Immature natural killer cell (primary cell): ENCODE measurements around the gene FAM149A. TPM values are rescaled to one million over a fixed set of nuclear protein-coding genes. Genes with fewer than 3 reads are reported as not detected.
A peak's percentile ranks its signal among the peaks of the same experiment; 100 is the strongest.

Experiments
- DNase-seq, 3 donors: peaks; one replicate each; pipeline ENCODE4 v3.0.0; 2022; ENCODE audit warnings: mixed read lengths in 1 of 3
- H3K27ac Mint-ChIP-seq, 6 donors: one replicate each; pipeline ENCODE4 v1.8.0; 2020; ENCODE audit warnings: mixed read lengths in 6 of 6, mild to moderate bottlenecking in 5 of 6, inconsistent platforms in 4 of 6, moderate library complexity in 3 of 6
- H3K27me3 Mint-ChIP-seq, 3 donors: one replicate each; pipeline ENCODE4 v1.8.0; 2020 to 2021; ENCODE audit warnings: low read depth in 3 of 3, mild to moderate bottlenecking in 3 of 3, mixed read lengths in 3 of 3, moderate library complexity in 3 of 3, inconsistent platforms in 1 of 3
- H3K36me3 Mint-ChIP-seq, 3 donors: one replicate each; pipeline ENCODE4 v1.8.0; 2020; ENCODE audit warnings: mixed read lengths in 3 of 3, inconsistent platforms in 2 of 3, mild to moderate bottlenecking in 2 of 3
- H3K4me1 Mint-ChIP-seq, 2 donors: one replicate each; pipeline ENCODE4 v1.8.0; 2020; ENCODE audit warnings: inconsistent platforms in 2 of 2, mild to moderate bottlenecking in 2 of 2, mixed read lengths in 2 of 2, moderate library complexity in 1 of 2
- H3K4me3 Mint-ChIP-seq, 5 donors: one replicate each; pipeline ENCODE4 v1.8.0; 2020; ENCODE audit warnings: mild to moderate bottlenecking in 5 of 5, mixed read lengths in 5 of 5, inconsistent platforms in 3 of 5, moderate library complexity in 3 of 5
- H3K9me3 Mint-ChIP-seq, 6 donors: one replicate each; pipeline ENCODE4 v1.8.0; 2020; ENCODE audit warnings: mild to moderate bottlenecking in 6 of 6, mixed read lengths in 6 of 6, inconsistent platforms in 4 of 6, moderate library complexity in 3 of 6
- polyA plus RNA-seq, 3 donors: library from polyadenylated mRNA; unstranded; fragments of 300-500 nt; fragmentation: Illumina TruSeq; gene quantifications; one replicate each; pipeline ENCODE4 v1.2.3, GENCODE V29; 2021

Gene FAM149A
- not detected for polyA plus RNA-seq

GRCh38 chr4:186104114-186104889 lies at the start of gene FAM149A:
TSS of gene FAM149A (plus strand) at chr4:186104704.
- Mint-ChIP-seq H3K4me1 (peaks cover 6 to 15% of the 10 kb centered on the region in 2 donors), H3K9me3 (no peaks in the 10 kb centered on the region), H3K36me3 (no peaks in the 10 kb centered on the region), H3K27ac (peak within 1 kb of the TSS in 1 of 6 donors; percentile 62), H3K4me3 (peak within 1 kb of the TSS; percentile 75 to 85 (median 82)), H3K27me3 (peaks cover 13 to 41% (median 33%) of the 10 kb centered on the region in 3 donors)
- peak in 2 of 3 donors; percentile 17 to 26 for DNase-seq

GRCh38 chr4:186058253-186058979 lies 46.1 kb upstream of the FAM149A start:
- Mint-ChIP-seq H3K27ac (peak overlapping the region; percentile 53 to 87 (median 74)), H3K4me1 (peaks cover 26 to 33% of the 10 kb centered on the region in 2 donors), H3K27me3 (peaks cover 2 to 6% (median 6%) of the 10 kb centered on the region in 3 donors), H3K4me3 (peak overlapping the region; percentile 44 to 76 (median 70)), H3K9me3 (peaks cover 0 to 5% (median under 1%) of the 10 kb centered on the region in 6 donors), H3K36me3 (peaks cover 0 to 8% (median 0%) of the 10 kb centered on the region in 3 donors)
- DNase-seq, result peak; percentile 63 to 71 (median 69)

- Mint-ChIP-seq H3K36me3 (peaks cover 0 to 8% (median 0%) of the 10 kb centered on the region in 3 donors), H3K4me1 (peaks cover 26 to 33% of the 10 kb centered on the region in 2 donors), H3K27ac (peak overlapping the region; percentile 53 to 87 (median 74)), H3K4me3 (peak overlapping the region; percentile 44 to 76 (median 70)), H3K9me3 (peaks cover 0 to 5% (median under 1%) of the 10 kb centered on the region in 6 donors), H3K27me3 (peaks cover 2 to 6% (median 6%) of the 10 kb centered on the region in 3 donors)
- DNase-seq, result no peak
These were observed 45.6 kb upstream of the FAM149A start for GRCh38 chr4:186058980-186059316.

GRCh38 chr4:186061921-186062320 lies 42.6 kb upstream of the FAM149A start:
- H3K4me1 Mint-ChIP-seq, result peaks cover 26 to 33% of the 10 kb centered on the region in 2 donors
- peaks cover 0 to 5% (median under 1%) of the 10 kb centered on the region in 6 donors for H3K9me3 Mint-ChIP-seq
- peaks cover 2 to 6% (median 2%) of the 10 kb centered on the region in 3 donors for H3K27me3 Mint-ChIP-seq
- H3K36me3 Mint-ChIP-seq, result peaks cover 0 to 8% (median 0%) of the 10 kb centered on the region in 3 donors
- H3K4me3 Mint-ChIP-seq, result no peak overlapping the region
- no peak overlapping the region for H3K27ac Mint-ChIP-seq
- DNase-seq, result no peak

- Mint-ChIP-seq H3K9me3 (no peaks in the 10 kb centered on the region), H3K4me1 (peaks cover 25 to 33% of the 10 kb centered on the region in 2 donors), H3K27me3 (no peaks in the 10 kb centered on the region), H3K27ac (peak overlapping the region in 4 of 6 donors; percentile 13 to 88 (median 68)), H3K36me3 (no peaks in the 10 kb centered on the region), H3K4me3 (peak overlapping the region; percentile 79 to 98 (median 83))
- peak; percentile 23 to 51 (median 39) for DNase-seq
These were observed 36.6 kb upstream of the FAM149A start for GRCh38 chr4:186067757-186068385.

- peaks cover 25 to 37% of the 10 kb centered on the region in 2 donors for H3K4me1 Mint-ChIP-seq
- no peaks in the 10 kb centered on the region for H3K36me3 Mint-ChIP-seq
- peak within 1 kb of the TSS; percentile 79 to 98 (median 83) for H3K4me3 Mint-ChIP-seq
- DNase-seq, result peak; percentile 35 to 47 (median 42)
- H3K27ac Mint-ChIP-seq, result peak within 1 kb of the TSS; percentile 62 to 88 (median 72)
- no peaks in the 10 kb centered on the region for H3K9me3 Mint-ChIP-seq
- no peaks in the 10 kb centered on the region for H3K27me3 Mint-ChIP-seq
These were observed 35.7 kb upstream of the FAM149A start, which contains the start of gene TLR3 for GRCh38 chr4:186068581-186069348. TSS of gene TLR3 (plus strand) at chr4:186069156. CDS start at chr4:186076620, 7,464 bp downstream.

GRCh38 chr4:186069729-186070128 lies 34.8 kb upstream of the FAM149A start:
- H3K27ac Mint-ChIP-seq, result peak overlapping the region; percentile 46 to 85 (median 69)
- peak overlapping the region; percentile 79 to 98 (median 83) for H3K4me3 Mint-ChIP-seq
- H3K9me3 Mint-ChIP-seq, result no peaks in the 10 kb centered on the region
- peaks cover 25 to 37% of the 10 kb centered on the region in 2 donors for H3K4me1 Mint-ChIP-seq
- DNase-seq, result no peak
- H3K36me3 Mint-ChIP-seq, result no peaks in the 10 kb centered on the region
- no peaks in the 10 kb centered on the region for H3K27me3 Mint-ChIP-seq

GRCh38 chr4:186072516-186072915 lies 32.0 kb upstream of the FAM149A start:
- Mint-ChIP-seq H3K9me3 (no peaks in the 10 kb centered on the region), H3K36me3 (peaks cover 0 to 8% (median 2%) of the 10 kb centered on the region in 3 donors), H3K27me3 (no peaks in the 10 kb centered on the region), H3K27ac (no peak overlapping the region), H3K4me1 (peaks cover 25 to 33% of the 10 kb centered on the region in 2 donors), H3K4me3 (no peak overlapping the region)
- no peak for DNase-seq

GRCh38 chr4:186074189-186074588 lies 30.3 kb upstream of the FAM149A start:
- peaks cover 5 to 15% (median 8%) of the 10 kb centered on the region in 3 donors for H3K36me3 Mint-ChIP-seq
- no peak overlapping the region for H3K27ac Mint-ChIP-seq
- no peaks in the 10 kb centered on the region for H3K9me3 Mint-ChIP-seq
- no peaks in the 10 kb centered on the region for H3K27me3 Mint-ChIP-seq
- no peak overlapping the region for H3K4me3 Mint-ChIP-seq
- no peak for DNase-seq
- peaks cover 12 to 17% of the 10 kb centered on the region in 2 donors for H3K4me1 Mint-ChIP-seq

- Mint-ChIP-seq H3K36me3 (peaks cover 27 to 38% (median 32%) of the 10 kb centered on the region in 3 donors), H3K9me3 (no peaks in the 10 kb centered on the region), H3K27me3 (peaks cover 0 to 2% (median 0%) of the 10 kb centered on the region in 3 donors), H3K4me3 (no peak overlapping the region), H3K27ac (no peak overlapping the region), H3K4me1 (no peaks in the 10 kb centered on the region)
- DNase-seq, result no peak
These were observed 25.4 kb upstream of the FAM149A start for GRCh38 chr4:186078981-186079638.

- Mint-ChIP-seq H3K36me3 (peaks cover 27 to 38% (median 32%) of the 10 kb centered on the region in 3 donors), H3K9me3 (no peaks in the 10 kb centered on the region), H3K27me3 (peaks cover 0 to 2% (median 0%) of the 10 kb centered on the region in 3 donors), H3K4me3 (no peak overlapping the region), H3K4me1 (no peaks in the 10 kb centered on the region), H3K27ac (no peak overlapping the region)
- DNase-seq, result no peak
These were observed 24.8 kb upstream of the FAM149A start for GRCh38 chr4:186079694-186080093.

- no peak for DNase-seq
These were observed 23.2 kb upstream of the FAM149A start for GRCh38 chr4:186081202-186081807.

More at GRCh38 chr4:186081202-186081807, 23.2 kb upstream of the FAM149A start:
- Mint-ChIP-seq H3K4me1 (no peaks in the 10 kb centered on the region), H3K4me3 (no peak overlapping the region), H3K9me3 (no peaks in the 10 kb centered on the region), H3K27ac (peak overlapping the region in 2 of 6 donors; percentile 43 to 49), H3K36me3 (peaks cover 27 to 38% (median 32%) of the 10 kb centered on the region in 3 donors), H3K27me3 (peaks cover 0 to 2% (median 0%) of the 10 kb centered on the region in 3 donors)
